SH-SY5Y (cell line): ENCODE results near the gene VSIG2.

Experiments
- GATA2 ChIP-seq: IDR thresholded peaks from 2 replicates; pipeline ENCODE4 v1.6.1; 2011; ENCODE audit warnings: mild to moderate bottlenecking, low read depth, low read length
- GATA3 ChIP-seq: IDR thresholded peaks from 2 replicates; pipeline ENCODE4 v1.6.1; 2011; ENCODE audit warnings: low read depth, mild to moderate bottlenecking, low read length, moderate library complexity

Gene VSIG2

DNA sequence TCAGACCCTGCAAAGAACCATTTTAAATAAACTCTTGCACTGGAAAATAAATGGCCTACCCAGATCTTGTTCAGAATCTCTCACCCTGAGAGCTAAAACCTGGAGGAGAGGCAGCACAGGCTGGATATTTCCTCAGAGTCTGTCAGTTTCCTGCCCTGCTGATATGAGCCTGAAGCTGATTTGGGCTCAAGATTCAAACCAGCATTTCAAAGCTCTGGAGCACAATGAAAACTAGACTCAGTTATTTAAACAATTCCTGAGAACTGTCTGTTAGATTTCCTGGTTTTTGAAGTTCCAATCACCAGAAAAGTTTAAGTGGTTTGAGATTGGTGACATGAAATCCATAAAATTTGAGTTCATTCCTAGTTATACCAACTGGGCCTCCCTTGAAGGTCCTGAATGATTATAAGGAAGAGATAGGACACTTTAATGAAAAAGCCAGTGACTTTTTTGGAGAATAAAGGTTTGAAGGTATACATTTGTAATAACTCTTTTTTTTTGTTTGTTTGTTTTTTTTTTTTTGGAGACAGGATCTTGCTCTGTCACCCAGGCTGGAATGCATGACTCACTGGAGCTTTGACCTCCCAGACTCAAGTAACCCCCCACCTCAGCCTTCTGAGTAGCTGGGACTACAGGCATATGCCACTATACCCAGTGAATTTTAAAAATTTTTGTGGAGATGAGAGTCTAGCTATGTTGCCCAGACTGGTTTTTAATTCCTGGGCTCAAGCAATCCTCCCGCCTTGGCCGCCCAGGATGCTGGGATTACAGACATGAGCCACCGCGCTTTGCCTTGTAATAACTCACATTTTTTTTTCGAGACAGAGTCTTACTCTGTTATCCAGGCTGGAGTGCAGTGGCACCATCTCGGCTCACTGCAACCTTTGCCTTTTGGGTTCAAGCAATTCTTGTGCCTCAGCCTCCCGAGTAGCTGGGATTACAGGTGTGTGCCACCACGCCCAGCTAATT is 18.0 kb upstream of the VSIG2 start:
- TF ChIP-seq GATA2 (no peak), GATA3 (no peak)

DNA sequence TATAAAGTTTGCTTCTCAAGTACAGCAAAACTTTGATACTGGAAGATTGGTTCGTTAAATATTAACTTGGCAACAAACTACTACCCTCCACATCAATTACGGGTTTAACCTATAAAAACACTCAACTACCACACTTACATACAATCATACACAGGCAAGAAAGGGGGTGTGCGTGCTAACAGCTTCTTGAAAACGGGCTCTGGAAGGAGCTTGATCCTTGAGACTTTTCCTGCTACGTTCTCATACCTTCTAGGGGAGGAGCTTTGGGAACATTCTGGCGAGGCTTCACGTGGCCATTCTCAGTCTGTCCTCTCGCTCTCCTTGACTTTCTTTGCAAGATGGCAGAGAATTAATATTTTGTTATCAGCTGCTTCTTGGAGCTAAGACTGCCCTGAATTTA is 16.9 kb upstream of the VSIG2 start:
- TF ChIP-seq GATA2 (no peak), GATA3 (no peak)

DNA sequence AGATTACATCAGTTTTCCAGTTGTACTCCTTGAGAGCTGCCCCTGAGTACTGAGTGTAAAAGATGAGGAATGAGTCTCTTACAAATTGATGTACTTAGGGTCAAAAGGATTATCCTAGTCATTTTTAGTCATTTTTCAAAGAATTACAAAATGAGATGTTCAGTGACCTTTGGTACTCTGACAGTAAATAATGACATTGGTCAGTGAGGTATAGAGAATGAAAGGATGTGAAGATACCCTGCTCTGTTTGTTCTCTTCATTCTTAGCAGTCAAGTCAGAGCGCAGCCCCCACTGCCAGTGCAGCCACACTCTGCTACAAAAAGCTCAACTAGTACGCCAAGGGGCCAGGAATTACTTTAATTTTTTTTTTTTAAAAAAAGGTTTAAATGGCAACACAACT is 14.1 kb upstream of the VSIG2 start:
- TF ChIP-seq GATA2 (no peak), GATA3 (no peak)

- TF ChIP-seq GATA3 (no peak), GATA2 (no peak)
These were observed 11.3 kb upstream of the VSIG2 start for GRCh38 chr11:124763156-124763947.

GRCh38 chr11:124762624-124763155 is 10.6 kb upstream of the VSIG2 start:
- TF ChIP-seq GATA3 (no peak), GATA2 (no peak)

GRCh38 chr11:124762105-124762623 is 10.1 kb upstream of the VSIG2 start, which contains the start of gene ESAM:
Gene ESAM (minus strand): TSS chr11:124762290. CDS start chr11:124762154, 136 bp downstream.
- TF ChIP-seq GATA3: no peak
- no peak for TF ChIP-seq GATA2

- no peak for TF ChIP-seq GATA3
- no peak for TF ChIP-seq GATA2
These were observed 9.4 kb upstream of the VSIG2 start for GRCh38 chr11:124761301-124762104.

DNA sequence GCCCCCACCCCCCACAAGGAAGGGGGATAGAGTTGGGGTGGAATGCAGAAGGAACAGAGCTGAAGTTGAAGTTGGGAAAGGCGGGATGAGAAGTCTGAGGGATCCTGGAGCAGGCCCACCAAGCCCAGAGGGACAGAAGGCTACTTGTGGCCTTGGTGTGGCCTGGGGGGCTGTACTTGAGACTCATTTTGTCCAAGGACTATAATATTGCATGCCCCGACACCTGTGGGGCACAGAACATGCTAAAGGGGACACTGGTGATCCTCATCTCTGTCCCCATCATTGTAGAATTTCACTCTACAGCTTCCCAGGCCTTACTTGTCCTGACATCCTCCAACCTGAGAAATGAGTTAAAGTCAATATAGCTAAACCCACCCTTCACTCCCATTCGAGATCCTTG is 8.8 kb upstream of the VSIG2 start:
- no peak for TF ChIP-seq GATA3
- no peak for TF ChIP-seq GATA2

DNA sequence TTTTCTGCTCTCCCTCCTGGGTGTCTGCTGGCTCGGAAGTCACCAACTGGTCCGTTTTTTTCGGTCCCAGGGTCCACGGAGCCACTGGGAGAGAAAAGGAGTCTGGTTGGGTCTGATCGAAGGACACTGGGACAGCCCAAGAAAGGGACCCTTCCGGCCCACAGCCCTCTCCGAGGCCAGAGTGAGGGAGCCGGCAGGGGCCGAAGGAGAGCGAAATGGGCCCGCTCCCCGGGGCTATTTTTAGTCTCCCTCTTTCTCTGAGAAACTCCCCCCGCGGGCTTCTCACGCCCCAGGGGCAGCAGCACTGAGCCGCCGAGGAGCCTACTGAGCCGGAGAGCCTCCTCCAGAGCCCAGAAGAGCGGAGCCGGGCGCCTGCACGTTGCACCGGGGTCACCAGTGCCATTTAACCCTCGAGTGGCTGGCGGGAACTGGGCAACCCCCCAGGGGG is 8.2 kb upstream of the VSIG2 start:
- TF ChIP-seq GATA3: no peak
- no peak for TF ChIP-seq GATA2

DNA sequence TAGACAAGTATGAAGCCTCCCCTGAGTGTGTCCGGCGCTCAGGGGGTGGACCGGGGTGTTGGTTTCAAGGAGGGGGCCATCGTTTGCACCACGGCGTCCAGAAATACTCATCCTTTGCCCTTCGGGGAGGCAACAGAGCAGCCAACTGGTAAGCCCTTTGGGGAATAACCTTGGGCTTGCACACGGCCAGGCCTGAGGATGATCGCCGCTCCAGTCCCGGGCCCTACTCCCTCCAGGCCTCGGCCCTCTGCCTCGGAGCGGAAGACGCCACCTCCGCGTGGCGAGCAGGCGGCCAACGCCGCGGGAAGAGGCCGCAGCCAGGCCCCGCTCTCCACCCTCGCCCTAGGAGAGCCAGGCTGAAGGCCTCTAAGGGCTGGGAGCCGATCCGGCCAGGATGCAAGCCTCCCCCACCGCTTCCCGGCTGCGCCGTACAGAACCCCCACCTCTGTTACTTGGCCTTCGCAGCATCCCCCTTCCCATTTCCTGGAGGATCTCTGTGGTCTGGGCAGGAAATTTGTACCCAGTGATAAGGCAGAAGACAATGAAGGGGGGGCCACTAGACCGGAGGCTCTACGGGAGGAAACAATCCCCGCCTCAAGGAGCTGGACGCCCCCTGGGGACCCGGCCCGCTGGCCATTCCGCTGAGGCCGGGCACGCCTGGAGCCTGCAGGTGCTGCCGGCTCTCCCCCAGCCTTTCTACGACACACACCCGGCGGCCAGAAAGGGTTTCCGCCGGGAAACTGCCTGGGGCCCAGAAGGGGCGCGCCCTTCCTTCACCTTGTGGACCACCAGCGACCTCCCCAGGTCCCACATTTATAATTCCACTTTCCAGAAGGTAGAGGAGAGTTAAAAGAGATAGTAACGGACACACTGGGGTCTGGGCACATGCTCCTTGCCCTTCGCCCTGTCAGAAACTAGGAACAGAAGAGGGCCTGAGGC is 7.5 kb upstream of the VSIG2 start:
- TF ChIP-seq GATA3: no peak
- TF ChIP-seq GATA2: no peak

- TF ChIP-seq GATA3: no peak
- no peak for TF ChIP-seq GATA2
These were observed 6.6 kb upstream of the VSIG2 start for GRCh38 chr11:124758355-124759265.
